Mesothelial cell of epicardium (in vitro differentiated cells): ENCODE data around the gene TFDP2. TPM values are rescaled to one million over a fixed set of nuclear protein-coding genes. Genes with fewer than 3 reads are reported as not detected.
"Not testable (repeated sequence)": the region's sequence is repeated elsewhere in the genome, so short reads cannot be mapped to it uniquely, and the experiment has no call there.

Experiments
- DNase-seq, 2 experiments: peaks; one replicate each; pipeline ENCODE4 v3.0.0; 2021; ENCODE audit warnings: low spot score in 2 of 2; ENCODE audit not compliant: unreplicated experiment in 2 of 2
- H3K27ac Mint-ChIP-seq: 2 replicates; pipeline ENCODE4 v1.8.0; 2021; ENCODE audit warnings: mixed read lengths
- H3K27me3 Mint-ChIP-seq: 2 replicates; pipeline ENCODE4 v1.8.0; 2021; ENCODE audit warnings: low read depth, mixed read lengths
- H3K36me3 Mint-ChIP-seq: 2 replicates; pipeline ENCODE4 v1.8.0; 2021; ENCODE audit warnings: mixed read lengths
- H3K4me1 Mint-ChIP-seq: 2 replicates; pipeline ENCODE4 v1.8.0; 2021; ENCODE audit warnings: mixed read lengths
- H3K4me3 Mint-ChIP-seq: 2 replicates; pipeline ENCODE4 v1.8.0; 2021; ENCODE audit warnings: mild to moderate bottlenecking, moderate library complexity, mixed read lengths
- H3K9me3 Mint-ChIP-seq: 2 replicates; pipeline ENCODE4 v1.8.0; 2021; ENCODE audit warnings: mixed read lengths
- CTCF ChIP-seq: fragments of 200-600 bp; sonication (generic); IDR thresholded peaks from one replicate; pipeline ENCODE4 v1.5.0; 2021; ENCODE audit warnings: antibody characterized with exemption; ENCODE audit not compliant: unreplicated experiment
- total RNA-seq: library from RNA; stranded (reverse); gene quantifications from 3 replicates; pipeline ENCODE4 v1.2.1, GENCODE V29; 2021

TFDP2 gene
- total RNA-seq, 1 donor from 2014 or later: 109 TPM

GRCh38 chr3:142151240-142151639 is 1.9 kb upstream of the TFDP2 start:
- peaks cover 15% of the 10 kb centered on the region for H3K27me3 Mint-ChIP-seq
- H3K9me3 Mint-ChIP-seq: no peaks in the 10 kb centered on the region
- no peak for TF ChIP-seq CTCF
- H3K4me3 Mint-ChIP-seq: no peak overlapping the region
- peaks cover 17% of the 10 kb centered on the region for H3K4me1 Mint-ChIP-seq
- no peak for DNase-seq
- no peaks in the 10 kb centered on the region for H3K36me3 Mint-ChIP-seq
- H3K27ac Mint-ChIP-seq: no peak overlapping the region

GRCh38 chr3:142150271-142150670 is 927 bp upstream of the TFDP2 start:
- TF ChIP-seq CTCF: no peak
- Mint-ChIP-seq H3K27ac (no peak overlapping the region), H3K4me1 (peaks cover 17% of the 10 kb centered on the region), H3K27me3 (peaks cover 15% of the 10 kb centered on the region), H3K36me3 (no peaks in the 10 kb centered on the region), H3K4me3 (peak overlapping the region; percentile 86), H3K9me3 (no peaks in the 10 kb centered on the region)
- DNase-seq: no peak

- Mint-ChIP-seq H3K27ac (peak overlapping the region; percentile 48), H3K4me3 (peak overlapping the region; percentile 86), H3K27me3 (peaks cover 15% of the 10 kb centered on the region), H3K36me3 (no peaks in the 10 kb centered on the region), H3K4me1 (peaks cover 17% of the 10 kb centered on the region), H3K9me3 (no peaks in the 10 kb centered on the region)
- no peak for TF ChIP-seq CTCF
- DNase-seq: no peak
These were observed 289 bp upstream of the TFDP2 start for GRCh38 chr3:142149673-142149992.

GRCh38 chr3:142148044-142148791 is 1.1 kb downstream of the TFDP2 start:
- Mint-ChIP-seq H3K27me3 (peaks cover 11% of the 10 kb centered on the region), H3K27ac (peak overlapping the region; percentile 95), H3K9me3 (peaks cover 6% of the 10 kb centered on the region), H3K4me1 (peaks cover 17% of the 10 kb centered on the region), H3K4me3 (peak overlapping the region; percentile 86), H3K36me3 (peaks cover 7% of the 10 kb centered on the region)
- TF ChIP-seq CTCF: no peak
- DNase-seq: no peak

- peak overlapping the region; percentile 3 for H3K27ac Mint-ChIP-seq
- H3K36me3 Mint-ChIP-seq: peaks cover 31% of the 10 kb centered on the region
- peaks cover 17% of the 10 kb centered on the region for H3K4me1 Mint-ChIP-seq
- H3K9me3 Mint-ChIP-seq: peaks cover 28% of the 10 kb centered on the region
- H3K4me3 Mint-ChIP-seq, H3K27me3 Mint-ChIP-seq, DNase-seq: not testable (repeated sequence)
These were observed 4.8 kb downstream of the TFDP2 start for GRCh38 chr3:142144587-142144986.

GRCh38 chr3:142140608-142141285 is 8.6 kb downstream of the TFDP2 start:
- not testable (repeated sequence) for H3K4me3 Mint-ChIP-seq, H3K4me1 Mint-ChIP-seq, H3K27me3 Mint-ChIP-seq, DNase-seq, H3K27ac Mint-ChIP-seq
- Mint-ChIP-seq H3K36me3 (peaks cover 49% of the 10 kb centered on the region), H3K9me3 (peaks cover 51% of the 10 kb centered on the region)

GRCh38 chr3:142137089-142137488 is 12.3 kb downstream of the TFDP2 start:
- peaks cover 35% of the 10 kb centered on the region for H3K36me3 Mint-ChIP-seq
- H3K9me3 Mint-ChIP-seq: peaks cover 36% of the 10 kb centered on the region
- not testable (repeated sequence) for H3K27me3 Mint-ChIP-seq, H3K27ac Mint-ChIP-seq, H3K4me1 Mint-ChIP-seq, H3K4me3 Mint-ChIP-seq, DNase-seq
